B cell (primary cell): ENCODE measurements around the gene MROH8. TPM values are rescaled to one million over a fixed set of nuclear protein-coding genes. Genes with fewer than 3 reads are reported as not detected.

ENCODE experiments used
- ATAC-seq: fragments of 200-7000 bp; cut with Tn5 transposase; one replicate; pipeline ENCODE4 v1.10.0; 2021; ENCODE audit warnings: low read depth, mild to moderate bottlenecking, moderate number of reproducible peaks, moderate library complexity
- CTCF ChIA-PET: fragments of 350-600 bp; sonication (Branson Sonifier 250); formaldehyde crosslinking; loops from one replicate; lab custom pipeline; 2021; ENCODE audit warnings: antibody characterized with exemption, inconsistent platforms; lab: Charles Lee
- POLR2A ChIA-PET: fragments of 350-600 bp; sonication (Branson Sonifier 250); formaldehyde crosslinking; loops from one replicate; lab custom pipeline; 2021; ENCODE audit warnings: antibody characterized with exemption; lab: Charles Lee
- DNase-seq: peaks from one replicate; pipeline ENCODE4 v3.0.0; 2013
- H2AFZ ChIP-seq: 2 replicates; pipeline ENCODE4 v1.6.1; 2012; ENCODE audit warnings: mild to moderate bottlenecking, low read depth, low read length; ENCODE audit not compliant: insufficient read depth, poor library complexity, severe bottlenecking
- H3K27ac ChIP-seq, 2 donors: 1 replicate in 1 of 2; 2 replicates in 1 of 2; pipeline ENCODE4 v1.5.1; 2012 to 2013; ENCODE audit warnings: low read length in 2 of 2, mild to moderate bottlenecking in 2 of 2, moderate library complexity in 1 of 2
- H3K27me3 ChIP-seq, 4 experiments: fragments of 200-600 bp in 1 of 4; sonication (generic) in 1 of 4; replicated peaks in 1 of 4; 1 replicate in 2 of 4; 2 replicates in 2 of 4; pipeline versions ENCODE4 v1.6.1 to v1.7.0; 2013 to 2016; ENCODE audit warnings: low read length in 3 of 4, mild to moderate bottlenecking in 2 of 4, mixed read lengths in 1 of 4, moderate library complexity in 1 of 4; ENCODE audit not compliant: insufficient read depth in 4 of 4, control insufficient read depth in 3 of 4; ENCODE audit errors: control extremely low read depth in 1 of 4
- H3K36me3 ChIP-seq, 2 experiments: replicated peaks in 1 of 2; 1 replicate in 1 of 2; 2 replicates in 1 of 2; pipeline versions ENCODE4 v1.6.1 to v1.7.1; 2013; ENCODE audit warnings: low read length in 1 of 2; ENCODE audit not compliant: insufficient read depth in 2 of 2, control insufficient read depth in 1 of 2; ENCODE audit errors: control extremely low read depth in 1 of 2, extremely low read depth in 1 of 2
- H3K4me1 ChIP-seq, 2 donors: fragments of 200-600 bp in 1 of 2; sonication (generic) in 1 of 2; 1 replicate in 1 of 2; 2 replicates in 1 of 2; pipeline versions ENCODE4 v1.5.1 to v1.6.1; 2013 to 2017; ENCODE audit warnings: low read length in 2 of 2; ENCODE audit not compliant: control insufficient read depth in 2 of 2, insufficient read depth in 2 of 2
- H3K4me2 ChIP-seq: replicated peaks from 2 replicates; pipeline ENCODE3; 2012; ENCODE audit warnings: mild to moderate bottlenecking, low read depth, low read length; ENCODE audit not compliant: poor library complexity, severe bottlenecking
- H3K4me3 ChIP-seq, 5 experiments: fragments of 200-600 bp in 1 of 5; sonication (generic) in 1 of 5; 1 replicate in 3 of 5; 2 replicates in 2 of 5; pipeline versions ENCODE4 v1.5.1 to v1.7.0; 2011 to 2016; ENCODE audit warnings: low read length in 4 of 5, mild to moderate bottlenecking in 4 of 5, low read depth in 2 of 5, control low read depth in 1 of 5, moderate library complexity in 1 of 5; ENCODE audit not compliant: insufficient read depth in 1 of 5; ENCODE audit errors: control extremely low read depth in 1 of 5, extremely low read depth in 1 of 5
- H3K79me2 ChIP-seq: fragments of 200-600 bp; sonication (generic); one replicate; pipeline ENCODE4 v1.6.0; 2016; ENCODE audit warnings: low read length; ENCODE audit not compliant: control insufficient read depth, insufficient read depth
- H3K9ac ChIP-seq: fragments of 200-600 bp; sonication (generic); 2 replicates; pipeline ENCODE4 v1.6.1; 2017; ENCODE audit warnings: mild to moderate bottlenecking, low read length, moderate library complexity
- H3K9me3 ChIP-seq, 3 donors: one replicate each; pipeline versions ENCODE4 v1.6.1 to v1.7.1; 2013; ENCODE audit warnings: low read length in 2 of 3; ENCODE audit not compliant: control insufficient read depth in 2 of 3, insufficient read depth in 1 of 3; ENCODE audit errors: control extremely low read depth in 1 of 3
- H4K20me1 ChIP-seq: 2 replicates; pipeline ENCODE4 v1.6.0; 2012; ENCODE audit warnings: mild to moderate bottlenecking, low read length; ENCODE audit not compliant: insufficient read depth, control insufficient read depth, poor library complexity, severe bottlenecking
- H3K27ac Mint-ChIP-seq: one replicate; pipeline ENCODE4 v1.8.0; 2021; ENCODE audit warnings: mixed read lengths
- H3K27me3 Mint-ChIP-seq: one replicate; pipeline ENCODE4 v1.8.0; 2021; ENCODE audit warnings: mixed read lengths
- H3K4me1 Mint-ChIP-seq: one replicate; pipeline ENCODE4 v1.8.0; 2021; ENCODE audit warnings: mixed read lengths
- H3K4me3 Mint-ChIP-seq: one replicate; pipeline ENCODE4 v1.8.0; 2021; ENCODE audit warnings: mixed read lengths
- H3K9me3 Mint-ChIP-seq: one replicate; pipeline ENCODE4 v1.8.0; 2022; ENCODE audit warnings: mixed read lengths; ENCODE audit not compliant: insufficient read depth
- EZH2 ChIP-seq: IDR thresholded peaks from 2 replicates; pipeline ENCODE4 v1.6.1; 2012; ENCODE audit warnings: borderline replicate concordance, low read depth, mild to moderate bottlenecking, moderate library complexity, low read length; ENCODE audit not compliant: insufficient read depth, poor library complexity, severe bottlenecking
- WGBS: methylation state at CpG from one replicate; pipeline ENCODE4 v1.1.5; 2013; ENCODE audit warnings: missing lambda C conversion rate; ENCODE audit not compliant: insufficient coverage; 5-methylcytosine and 5-hydroxymethylcytosine counted together
- intact Hi-C: fragments of 100-400 bp; cut with micrococcal nuclease; formaldehyde crosslinking; loops from one replicate; pipeline ENCODE4 v1.10.0; 2022
- polyA plus RNA-seq: library from polyadenylated mRNA; depleted of rRNA; stranded (reverse); fragments of >200 nt; gene quantifications from 2 replicates; pipeline ENCODE4 v1.2.3, GENCODE V29; 2012
- total RNA-seq, 2 donors: library from RNA; stranded (reverse); fragments of 120-200 nt in 1 of 2; gene quantifications; 1 replicate in 1 of 2; 2 replicates in 1 of 2; pipeline versions ENCODE4 v1.2.3 to v1.2.4, GENCODE V29; 2013 to 2022
- TF ChIP-seq, protein P1 (sequence below): fragments of 200-600 bp; IDR thresholded peaks from one replicate; pipeline ENCODE4 v1.8.0; 2022; ENCODE audit warnings: antibody characterized with exemption, mild to moderate bottlenecking

MROH8 gene
- total and polyA plus RNA-seq, 2 donors (not counting 1 experiment from before 2014, with no cell fraction given) = 3.8 to 4.6 TPM

DNA sequence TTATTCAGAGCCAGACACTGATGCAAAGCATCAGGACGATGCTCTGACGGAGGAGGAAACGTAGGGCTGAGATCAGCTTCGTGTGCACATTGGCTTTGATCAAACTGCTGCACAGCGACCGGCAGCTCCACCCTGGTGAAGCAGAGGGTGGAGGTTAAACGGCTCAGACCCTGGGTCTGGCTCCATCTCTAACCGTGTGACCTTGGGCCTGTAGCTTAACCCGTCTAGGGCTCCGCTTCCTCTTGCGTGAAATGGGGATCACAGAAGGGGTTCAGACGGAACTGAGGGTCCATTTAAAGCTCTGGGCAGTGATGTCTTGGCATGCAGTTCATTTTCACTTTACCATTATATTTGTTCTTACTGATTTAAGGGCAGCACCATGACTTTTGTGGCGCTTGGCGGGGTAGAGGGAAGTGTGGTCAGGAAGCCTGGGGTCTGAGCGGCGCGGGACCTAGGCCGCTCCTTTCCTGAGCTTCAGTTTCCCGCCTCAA, 84.2 kb downstream of the MROH8 start:
- Histone ChIP-seq H3K36me3 (peaks cover 2 to 9% of the 10 kb centered on the region in 2 experiments), H3K4me2 (peak overlapping the region; percentile 82), H3K4me1 (peaks cover 13 to 28% of the 10 kb centered on the region in 2 donors), H2AFZ (peak overlapping the region; percentile 96), H3K9ac (peak overlapping the region; percentile 79), H3K9me3 (no peaks in the 10 kb centered on the region), H3K27me3 (no peaks in the 10 kb centered on the region), H3K79me2 (peaks cover 49% of the 10 kb centered on the region), H4K20me1 (no peaks in the 10 kb centered on the region), H3K27ac (peak overlapping the region; percentile 88 to 95), H3K4me3 (peak overlapping the region; percentile 42 to 77 (median 73))
- peaks cover 29% of the 10 kb centered on the region for H3K4me1 Mint-ChIP-seq
- ChIA-PET CTCF (interaction anchor here (0.6 to 2.0 kb wide), 5 partner anchors 8 to 86 kb away, joined by 3 to 7 read pairs (median 4); partner anchors contain the start of genes MROH8 and RPN2), POLR2A (interaction anchor here (1.1 to 1.6 kb wide), 2 partner anchors 84 to 87 kb away, joined by 4 to 8 read pairs; partner anchors contain the start of genes MROH8 and RPN2)
- H3K9me3 Mint-ChIP-seq = no peaks in the 10 kb centered on the region
- H3K27ac Mint-ChIP-seq = peak overlapping the region; percentile 82
- peak overlapping the region; percentile 98 for H3K4me3 Mint-ChIP-seq
- TF ChIP-seq, protein P1, sequence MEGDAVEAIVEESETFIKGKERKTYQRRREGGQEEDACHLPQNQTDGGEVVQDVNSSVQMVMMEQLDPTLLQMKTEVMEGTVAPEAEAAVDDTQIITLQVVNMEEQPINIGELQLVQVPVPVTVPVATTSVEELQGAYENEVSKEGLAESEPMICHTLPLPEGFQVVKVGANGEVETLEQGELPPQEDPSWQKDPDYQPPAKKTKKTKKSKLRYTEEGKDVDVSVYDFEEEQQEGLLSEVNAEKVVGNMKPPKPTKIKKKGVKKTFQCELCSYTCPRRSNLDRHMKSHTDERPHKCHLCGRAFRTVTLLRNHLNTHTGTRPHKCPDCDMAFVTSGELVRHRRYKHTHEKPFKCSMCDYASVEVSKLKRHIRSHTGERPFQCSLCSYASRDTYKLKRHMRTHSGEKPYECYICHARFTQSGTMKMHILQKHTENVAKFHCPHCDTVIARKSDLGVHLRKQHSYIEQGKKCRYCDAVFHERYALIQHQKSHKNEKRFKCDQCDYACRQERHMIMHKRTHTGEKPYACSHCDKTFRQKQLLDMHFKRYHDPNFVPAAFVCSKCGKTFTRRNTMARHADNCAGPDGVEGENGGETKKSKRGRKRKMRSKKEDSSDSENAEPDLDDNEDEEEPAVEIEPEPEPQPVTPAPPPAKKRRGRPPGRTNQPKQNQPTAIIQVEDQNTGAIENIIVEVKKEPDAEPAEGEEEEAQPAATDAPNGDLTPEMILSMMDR = no peak
- no peak for TF ChIP-seq EZH2
- no peak for ATAC-seq
- DNase-seq = no peak
- no peaks in the 10 kb centered on the region for H3K27me3 Mint-ChIP-seq
- WGBS = 1% methylated on average over 15 of the region's 19 CpGs
- intact Hi-C loops = loop anchor here (5.0 to 10.0 kb wide), 3 partner anchors 53 to 1143 kb away; partner anchors contain the start of gene SCAND1

DNA sequence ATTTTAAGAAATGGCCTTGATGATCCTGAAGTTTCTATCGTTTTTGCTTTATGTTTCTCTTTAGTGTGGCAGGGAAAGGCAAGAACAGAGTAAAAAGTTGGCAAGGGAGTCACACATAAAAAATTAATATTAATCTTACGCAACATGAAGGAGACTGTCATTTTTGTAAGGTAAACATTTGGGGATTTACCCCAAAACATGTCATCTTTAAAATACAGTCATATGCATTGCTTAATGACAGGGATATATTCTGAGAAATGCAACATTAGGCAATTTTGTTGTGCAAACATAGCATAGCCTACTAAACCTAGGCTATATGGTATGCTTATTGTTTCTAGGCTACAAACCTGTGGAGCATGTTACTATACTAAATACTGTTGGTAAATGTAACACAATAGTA, 88.9 kb downstream of the MROH8 start:
- H3K9me3 Mint-ChIP-seq = no peaks in the 10 kb centered on the region
- TF ChIP-seq, protein P1 = no peak
- no peak for TF ChIP-seq EZH2
- peaks cover 20% of the 10 kb centered on the region for H3K4me1 Mint-ChIP-seq
- Histone ChIP-seq H3K4me3 (no peak overlapping the region), H3K9me3 (no peaks in the 10 kb centered on the region), H3K9ac (no peak overlapping the region), H2AFZ (no peak overlapping the region), H3K36me3 (peaks cover 3 to 23% of the 10 kb centered on the region in 2 experiments), H3K4me1 (peaks cover 7 to 22% of the 10 kb centered on the region in 2 donors), H3K79me2 (peaks cover 80% of the 10 kb centered on the region), H3K27ac (no peak overlapping the region), H3K4me2 (no peak overlapping the region), H3K27me3 (no peaks in the 10 kb centered on the region), H4K20me1 (no peaks in the 10 kb centered on the region)
- H3K27ac Mint-ChIP-seq = no peak overlapping the region
- no peaks in the 10 kb centered on the region for H3K27me3 Mint-ChIP-seq
- ATAC-seq (no peak), DNase-seq (no peak)
- ChIA-PET POLR2A (no interaction called here), CTCF (interaction anchor here (2.6 kb wide), 1 partner anchor 8 kb away, joined by 7 read pairs; no protein-coding TSS in a partner anchor)
- WGBS = no CpG with 5 or more reads among the region's 2 CpGs
- H3K4me3 Mint-ChIP-seq = no peak overlapping the region
- intact Hi-C loops = loop anchor here (10.0 kb wide), 1 partner anchor 626 kb away; no protein-coding TSS in a partner anchor
